HEK293T (cell line): ENCODE data around the gene FKBP1B.

Experiments
- ARNT ChIP-seq: fragments of 450-650 bp; IDR thresholded peaks from 2 replicates; pipeline ENCODE4 v1.6.1; 2017; ENCODE audit warnings: mild to moderate bottlenecking
- BHLHE40 ChIP-seq: fragments of 450-650 bp; IDR thresholded peaks from 2 replicates; pipeline ENCODE4 v1.6.1; 2016; ENCODE audit warnings: mild to moderate bottlenecking, moderate library complexity, borderline replicate concordance
- FOXA1 ChIP-seq: fragments of 450-650 bp; IDR thresholded peaks from 2 replicates; pipeline ENCODE4 v1.6.1; 2016; ENCODE audit warnings: mild to moderate bottlenecking
- FOXK2 ChIP-seq: fragments of 450-650 bp; IDR thresholded peaks from 2 replicates; pipeline ENCODE4 v1.6.1; 2016; ENCODE audit warnings: mild to moderate bottlenecking
- FOXM1 ChIP-seq: fragments of 450-650 bp; IDR thresholded peaks from 2 replicates; pipeline ENCODE4 v1.6.1; 2017; ENCODE audit warnings: mild to moderate bottlenecking, borderline replicate concordance
- SP1 ChIP-seq: fragments of 450-650 bp; IDR thresholded peaks from 2 replicates; pipeline ENCODE4 v1.6.1; 2017

DNA sequence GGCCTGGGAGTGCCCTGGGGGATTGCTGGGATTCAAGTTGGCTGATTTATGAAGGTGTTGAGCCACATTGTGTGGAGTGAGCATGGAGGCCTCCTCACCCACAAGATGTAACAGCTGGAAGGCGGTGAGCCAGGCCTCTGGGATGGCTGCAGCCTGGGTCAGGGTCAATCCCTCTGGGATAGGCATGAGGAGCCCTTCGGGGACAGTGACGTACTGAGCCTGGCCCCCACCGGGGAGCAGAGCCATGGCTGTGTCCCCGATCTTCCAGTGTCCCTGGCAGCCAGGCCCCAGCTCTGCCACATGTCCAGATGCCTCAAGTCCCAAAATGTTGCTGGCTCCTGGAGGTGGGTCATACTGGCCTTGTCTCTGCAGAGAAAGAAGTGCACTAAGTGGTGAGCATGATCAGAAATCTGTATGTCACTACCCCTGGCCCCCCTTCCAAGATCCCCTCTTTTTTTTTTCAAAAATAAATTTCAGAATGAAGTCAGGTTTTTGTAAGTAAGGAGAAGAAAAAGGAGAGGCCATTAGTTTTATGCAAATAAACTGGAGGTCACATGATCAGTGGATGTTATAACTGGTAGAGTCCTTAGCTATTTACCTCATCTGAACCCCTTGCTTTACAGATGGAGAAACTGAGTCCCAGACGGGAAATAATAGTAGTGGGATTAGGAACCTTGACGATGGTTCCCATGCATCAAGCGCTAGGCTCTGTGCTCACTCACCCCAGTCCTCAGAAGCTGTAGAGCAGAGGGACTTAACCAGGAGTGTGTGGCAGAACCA, 33.4 kb downstream of the FKBP1B start:
- TF ChIP-seq BHLHE40 (no peak), ARNT (no peak), FOXA1 (no peak), SP1 (no peak), FOXM1 (no peak), FOXK2 (no peak)
